GM12878 (cell line): ENCODE measurements around the gene CRTC1. TPM values are rescaled to one million over a fixed set of nuclear protein-coding genes. Genes with fewer than 3 reads are reported as not detected.

Experiments
- ATAC-seq: fragments of 200-7000 bp; cut with Tn5 transposase; 3 replicates; pipeline ENCODE4 v1.9.1; 2020; ENCODE audit warnings: mild to moderate bottlenecking, moderate library complexity
- BruUV-seq: library from RNA; stranded (reverse); fragments of 400-500 nt; replicated peaks from 2 replicates; lab custom pipeline; 2021; lab: Mats Ljungman, UMichigan
- CTCF ChIA-PET: fragments of 300-600 bp; sonication (Branson Sonifier 250); formaldehyde crosslinking; extraction: SDS; loops from one replicate; lab custom pipeline; 2021; ENCODE audit warnings: inconsistent platforms; lab: Yijun Ruan, JAX
- POLR2A ChIA-PET: fragments of 350-600 bp; formaldehyde crosslinking; extraction: SDS; loops from one replicate; lab custom pipeline; 2021; ENCODE audit warnings: inconsistent platforms; lab: Charles Lee
- RAD21 ChIA-PET: fragments of 300-600 bp; sonication (Branson Sonifier 250); formaldehyde crosslinking; loops from one replicate; lab custom pipeline; 2023; ENCODE audit warnings: antibody characterized with exemption; ENCODE audit not compliant: unreplicated experiment; lab: Charles Lee
- SMC1A ChIA-PET: fragments of 300-600 bp; sonication (Branson Sonifier 250); formaldehyde crosslinking; loops from one replicate; lab custom pipeline; 2023; ENCODE audit not compliant: unreplicated experiment, uncharacterized antibody; lab: Charles Lee
- DNase-seq: peaks from one replicate; pipeline ENCODE4 v3.0.0-alpha.2; 2011; ENCODE audit warnings: low read depth, low spot score
- FAIRE-seq: peaks from 3 replicates; lab custom pipeline; 2011; peaks lifted over from hg19 to GRCh38; lab: Jason Lieb, UNC
- H2AFZ ChIP-seq: 2 replicates; pipeline ENCODE4 v1.6.0; 2011; ENCODE audit warnings: low read depth, low read length, control low read depth; ENCODE audit not compliant: control insufficient read depth
- H3K27ac ChIP-seq: 2 replicates; pipeline ENCODE4 v1.5.1; 2011; ENCODE audit warnings: control low read depth; ENCODE audit not compliant: control insufficient read depth, insufficient read depth
- H3K27me3 ChIP-seq, 2 experiments: replicated peaks in 1 of 2; 2 replicates each; pipeline versions ENCODE4 v1.6.0 to v1.6.1; 2011; ENCODE audit warnings: low read length in 1 of 2; ENCODE audit not compliant: control insufficient read depth in 2 of 2, insufficient read depth in 2 of 2
- H3K36me3 ChIP-seq, 2 experiments: 2 replicates each; pipeline ENCODE4 v1.5.1; 2011; ENCODE audit warnings: low read length in 1 of 2; ENCODE audit not compliant: control insufficient read depth in 2 of 2, insufficient read depth in 2 of 2
- H3K4me1 ChIP-seq: 2 replicates; pipeline ENCODE4 v1.6.1; 2011; ENCODE audit warnings: mild to moderate bottlenecking, low read length, moderate library complexity, mixed read lengths; ENCODE audit not compliant: control insufficient read depth, insufficient read depth
- H3K4me2 ChIP-seq: 2 replicates; pipeline ENCODE4 v1.6.0; 2011; ENCODE audit warnings: control low read depth; ENCODE audit not compliant: control insufficient read depth, insufficient read depth
- H3K4me3 ChIP-seq: fragments of 200-600 bp; sonication (generic); 2 replicates; pipeline ENCODE4 v1.5.1; 2016
- H3K79me2 ChIP-seq: 2 replicates; pipeline ENCODE4 v1.6.0; 2011; ENCODE audit warnings: low read length; ENCODE audit not compliant: control insufficient read depth, insufficient read depth
- H3K9ac ChIP-seq: 2 replicates; pipeline ENCODE4 v1.8.0; 2011; ENCODE audit warnings: low read length, control low read depth, mixed read lengths; ENCODE audit not compliant: control insufficient read depth, insufficient read depth
- H3K9me3 ChIP-seq: replicated peaks from 3 replicates; pipeline ENCODE4 v1.5.1; 2011; ENCODE audit warnings: mild to moderate bottlenecking, low read length; ENCODE audit not compliant: control insufficient read depth, insufficient read depth
- H4K20me1 ChIP-seq: 2 replicates; pipeline ENCODE4 v1.6.0; 2011; ENCODE audit not compliant: control insufficient read depth, insufficient read depth
- CHD1 ChIP-seq: IDR thresholded peaks from 2 replicates; pipeline ENCODE4 v1.6.1; 2012; ENCODE audit warnings: low read depth, low read length, improper control_type of control experiment
- EP300 ChIP-seq, 2 experiments: fragments of 150-350 bp in 1 of 2; IDR thresholded peaks; 2 replicates each; pipeline ENCODE4 v1.6.1; 2011 to 2012; ENCODE audit warnings: low read depth in 2 of 2, low read length in 2 of 2, borderline replicate concordance in 1 of 2, improper control_type of control experiment in 1 of 2, inconsistent platforms in 1 of 2; ENCODE audit not compliant: control insufficient read depth in 1 of 2
- FOS ChIP-seq: IDR thresholded peaks from 3 replicates; pipeline ENCODE4 v1.6.1; 2011; ENCODE audit warnings: borderline replicate concordance; ENCODE audit not compliant: insufficient read length; ENCODE audit errors: extremely low read depth
- HDGF ChIP-seq: fragments of 450-650 bp; IDR thresholded peaks from 2 replicates; pipeline ENCODE4 v1.6.1; 2016; ENCODE audit warnings: antibody characterized with exemption
- MYC ChIP-seq: IDR thresholded peaks from 2 replicates; pipeline ENCODE4 v1.6.1; 2011; ENCODE audit warnings: mild to moderate bottlenecking, low read length, moderate library complexity, inconsistent platforms; ENCODE audit not compliant: insufficient read depth, insufficient replicate concordance, insufficient read length, severe bottlenecking
- POLR2A ChIP-seq: IDR thresholded peaks from 2 replicates; pipeline ENCODE4 v1.6.1; 2011; ENCODE audit warnings: low read depth, mild to moderate bottlenecking, low read length
- SMAD1 ChIP-seq: fragments of 450-650 bp; IDR thresholded peaks from 2 replicates; pipeline ENCODE4 v1.6.1; 2018; ENCODE audit warnings: mild to moderate bottlenecking, low read depth; ENCODE audit not compliant: partially characterized antibody
- SMAD5 ChIP-seq: IDR thresholded peaks from 2 replicates; pipeline ENCODE4 v1.6.1; 2016; ENCODE audit warnings: antibody characterized with exemption, low read depth
- SUZ12 ChIP-seq: fragments of 200-600 bp; sonication (generic); IDR thresholded peaks from one replicate; pipeline ENCODE4 v1.6.1; 2018; ENCODE audit warnings: antibody characterized with exemption, mild to moderate bottlenecking; ENCODE audit not compliant: unreplicated experiment
- TCF3 ChIP-seq: IDR thresholded peaks from 2 replicates; pipeline ENCODE4 v1.6.1; 2012; ENCODE audit warnings: low read depth, mild to moderate bottlenecking, low read length, borderline replicate concordance; ENCODE audit not compliant: insufficient read depth
- WGBS: methylation state at CpG from one replicate; pipeline ENCODE4 v1.1.6; 2016; ENCODE audit warnings: low lambda C conversion rate; ENCODE audit not compliant: insufficient replicate concordance, insufficient coverage; ENCODE audit errors: missing lambda C conversion rate; 5-methylcytosine and 5-hydroxymethylcytosine counted together
- in situ Hi-C: fragments of 300-500 bp; cut with MboI; formaldehyde crosslinking; loops from 9 replicates; pipeline ENCODE4 v1.14.3; 2018; ENCODE audit warnings: mixed read lengths
- intact Hi-C: fragments of 100-400 bp; cut with micrococcal nuclease; formaldehyde crosslinking; loops from one replicate; pipeline ENCODE4 v1.14.2; 2022; ENCODE audit not compliant: unreplicated experiment
- polyA plus RNA-seq, 11 experiments: library from polyadenylated mRNA; depleted of rRNA in 4 of 11; unstranded in 6 of 11; stranded (reverse) in 5 of 11; fragments of >200 nt; fragmentation: Nextera tagmentation in 4 of 11; fragmentation: Illumina TruSeq in 1 of 11; extraction: Ambion mirVana in 4 of 11; extraction: Trizol in 1 of 11; gene quantifications; 1 replicate in 1 of 11; 2 replicates in 10 of 11; pipeline versions ENCODE4 v1.2.1 to v1.2.3, GENCODE V29; 2011 to 2016; ENCODE audit warnings: inconsistent platforms in 2 of 11, missing spikeins in 2 of 11, low read depth in 1 of 11
- total RNA-seq, 4 experiments: library from RNA; depleted of rRNA in 3 of 4; stranded (reverse); fragments of >200 nt in 3 of 4; fragmentation: Illumina TruSeq in 1 of 4; extraction: Trizol in 1 of 4; gene quantifications; 2 replicates each; pipeline versions ENCODE4 v1.2.1 to v1.2.3, GENCODE V29; 2013 to 2021

Gene CRTC1
- total and polyA plus RNA-seq, 10 of the 15 experiments (the other 5 are each of a cell fraction or from before 2014, with no cell fraction given): 0.02 to 4.6 (median 1.1) TPM; not detected in 1

- no peak for FAIRE-seq
- no TSS peak for BruUV-seq
- no peaks in the 10 kb centered on the region; the same call in 2 of the 3 replicates for H3K9me3 ChIP-seq
- no peaks in the 10 kb centered on the region for H3K36me3 ChIP-seq
- DNase-seq: no peak
- no peaks in the 10 kb centered on the region for H4K20me1 ChIP-seq
- H3K4me3 ChIP-seq: no peak within 1 kb of the TSS
- no peak within 1 kb of the TSS for H2AFZ ChIP-seq
- H3K9ac ChIP-seq: no peak within 1 kb of the TSS
- in situ Hi-C loops (no loop called here), intact Hi-C loops (no loop called here)
- POLR2A ChIA-PET: no interaction called here
- RAD21 ChIA-PET: no interaction called here
- SMC1A ChIA-PET: no interaction called here
- peaks cover 15 to 22% of the 10 kb centered on the region in 2 experiments for H3K27me3 ChIP-seq
- 0 out of 2 replicates have a peak within 1 kb of the TSS, but pooled peaks have one; percentile 17 for H3K4me2 ChIP-seq
- H3K79me2 ChIP-seq: no peaks in the 10 kb centered on the region
- no peak for TF ChIP-seq FOS
- TF ChIP-seq TCF3: no peak
- no peak for TF ChIP-seq POLR2A
- no peak for TF ChIP-seq EP300 (IDR thresholded peaks at IDR 0.05; ENCODE audit: borderline replicate concordance in 1 of 2, control insufficient read depth in 1 of 2, low read depth in 2 of 2, low read length in 2 of 2)
- peak; percentile 72 for TF ChIP-seq SUZ12
- no peak within 1 kb of the TSS for H3K27ac ChIP-seq
- CTCF ChIA-PET: no interaction called here
- no peak for ATAC-seq
- WGBS: 7% methylated on average over 49 of the region's 61 CpGs
- peaks cover 3% of the 10 kb centered on the region; the same call in 1 of the 2 replicates for H3K4me1 ChIP-seq
Measured at GRCh38 chr19:18790566-18791314, 107.3 kb downstream of the CRTC1 start, which contains the start of gene COMP. COMP (minus strand) TSS chr19:18791305; CDS start chr19:18791269, 36 bp downstream.

- ChIA-PET SMC1A (no interaction called here), RAD21 (no interaction called here), CTCF (no interaction called here), POLR2A (no interaction called here)
- no peak for ATAC-seq
- Histone ChIP-seq H3K27ac (no peak overlapping the region), H4K20me1 (no peaks in the 10 kb centered on the region), H3K9ac (no peak overlapping the region), H3K36me3 (no peaks in the 10 kb centered on the region), H3K27me3 (peaks cover 17 to 22% of the 10 kb centered on the region in 2 experiments), H3K79me2 (no peaks in the 10 kb centered on the region), H2AFZ (no peak overlapping the region), H3K4me1 (peaks cover 3% of the 10 kb centered on the region; the same call in 1 of the 2 replicates), H3K4me2 (no peak overlapping the region), H3K4me3 (no peak overlapping the region), H3K9me3 (no peaks in the 10 kb centered on the region; the same call in 2 of the 3 replicates)
- no peak for FAIRE-seq
- intact Hi-C loops: no loop called here
- WGBS: 37% methylated on average over 21 of the region's 21 CpGs
- no peak for DNase-seq
- in situ Hi-C loops: no loop called here
- no TSS peak for BruUV-seq
- TF ChIP-seq SMAD1 (no peak), SMAD5 (no peak), HDGF (no peak), CHD1 (no peak), MYC (no peak)
Measured at GRCh38 chr19:18791315-18791678, 107.8 kb downstream of the CRTC1 start.
